HG03196 (cell line): ENCODE results near the gene NTNG2.
"Not testable (repeated sequence)": the region's sequence is repeated elsewhere in the genome, so short reads cannot be mapped to it uniquely, and the experiment has no call there.

ENCODE experiments used
- ATAC-seq: cut with Tn5 transposase; IDR thresholded peaks from one replicate; pipeline ENCODE4 v1.9.1; 2021; ENCODE audit not compliant: unreplicated experiment

The NTNG2 gene, protein sequence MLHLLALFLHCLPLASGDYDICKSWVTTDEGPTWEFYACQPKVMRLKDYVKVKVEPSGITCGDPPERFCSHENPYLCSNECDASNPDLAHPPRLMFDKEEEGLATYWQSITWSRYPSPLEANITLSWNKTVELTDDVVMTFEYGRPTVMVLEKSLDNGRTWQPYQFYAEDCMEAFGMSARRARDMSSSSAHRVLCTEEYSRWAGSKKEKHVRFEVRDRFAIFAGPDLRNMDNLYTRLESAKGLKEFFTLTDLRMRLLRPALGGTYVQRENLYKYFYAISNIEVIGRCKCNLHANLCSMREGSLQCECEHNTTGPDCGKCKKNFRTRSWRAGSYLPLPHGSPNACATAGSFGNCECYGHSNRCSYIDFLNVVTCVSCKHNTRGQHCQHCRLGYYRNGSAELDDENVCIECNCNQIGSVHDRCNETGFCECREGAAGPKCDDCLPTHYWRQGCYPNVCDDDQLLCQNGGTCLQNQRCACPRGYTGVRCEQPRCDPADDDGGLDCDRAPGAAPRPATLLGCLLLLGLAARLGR

DNA sequence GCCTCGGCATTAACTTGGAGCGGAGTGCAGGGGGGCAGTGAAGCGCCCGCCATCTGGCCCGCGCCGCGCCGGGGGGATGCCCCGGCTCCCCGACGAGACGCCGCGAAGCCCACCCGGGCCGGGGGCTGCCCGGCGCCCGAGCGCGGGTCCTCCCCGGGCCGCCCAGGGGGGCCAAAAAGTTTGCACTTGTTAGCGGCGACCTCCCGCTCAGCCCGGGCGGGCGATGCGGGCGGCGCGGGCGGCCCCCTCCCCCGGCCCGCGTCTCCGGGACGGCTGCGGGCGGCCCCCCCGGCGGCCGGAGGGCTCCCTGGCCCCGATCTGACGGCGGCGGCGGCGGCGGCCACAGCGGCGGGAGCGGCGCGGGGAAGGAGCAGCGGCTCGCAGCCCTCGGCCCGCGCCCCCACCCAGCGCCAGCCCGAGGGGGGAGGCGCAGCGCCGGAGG lies at the start of gene NTNG2:
TSS of gene NTNG2 (plus strand) at position 316 of the 442 bp plus-strand sequence. CDS start 4,774 bp downstream, outside the sequence.
- no peak for ATAC-seq

DNA sequence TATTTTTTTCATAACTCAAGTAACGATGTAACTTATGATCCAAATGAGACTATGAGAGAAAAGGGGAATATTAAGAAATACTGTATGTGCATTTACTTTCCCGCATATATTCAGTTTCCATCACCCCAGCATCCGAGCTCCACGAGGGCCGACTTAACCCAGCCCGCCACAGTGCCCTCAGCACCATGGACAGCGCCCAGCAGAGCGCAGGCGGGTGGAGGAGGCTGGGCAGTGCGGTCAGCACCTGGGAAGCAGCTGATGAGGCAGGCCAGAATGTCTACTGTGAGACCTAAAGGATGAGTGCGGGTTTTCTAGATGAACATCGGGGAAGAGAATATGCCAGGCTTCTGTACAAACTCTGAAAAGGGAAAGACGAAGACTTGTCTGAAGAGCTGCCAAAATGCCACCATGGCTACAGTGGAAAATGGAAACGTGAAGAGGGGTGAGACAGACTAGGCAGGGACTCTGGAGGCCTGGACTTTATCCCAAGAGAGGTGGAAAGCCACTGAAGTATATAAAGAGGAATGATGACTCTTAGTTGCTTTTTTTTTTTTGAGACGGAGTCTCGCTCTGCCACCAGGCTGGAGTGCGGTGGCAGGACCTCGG lies 47.7 kb upstream of the NTNG2 start:
- no peak for ATAC-seq

DNA sequence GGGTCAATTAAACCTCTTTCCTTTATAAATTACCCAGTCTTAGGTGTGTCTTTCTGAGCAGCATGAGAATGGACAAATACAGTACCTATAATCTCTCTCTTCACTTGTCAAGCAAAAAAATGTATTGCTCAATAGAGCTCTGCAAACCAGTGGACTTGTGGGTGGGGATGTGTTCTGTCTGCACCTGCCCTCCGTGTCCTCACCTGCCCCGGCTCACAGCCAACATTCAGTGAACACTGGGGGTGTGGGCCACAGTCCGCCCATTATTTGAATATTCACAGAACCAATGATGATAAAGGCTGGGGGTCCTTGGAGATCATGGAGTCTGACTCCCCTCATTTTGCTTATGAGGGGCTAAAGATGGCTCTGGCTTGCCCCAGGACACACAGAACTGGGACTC lies 45.3 kb upstream of the NTNG2 start:
- no peak for ATAC-seq

DNA sequence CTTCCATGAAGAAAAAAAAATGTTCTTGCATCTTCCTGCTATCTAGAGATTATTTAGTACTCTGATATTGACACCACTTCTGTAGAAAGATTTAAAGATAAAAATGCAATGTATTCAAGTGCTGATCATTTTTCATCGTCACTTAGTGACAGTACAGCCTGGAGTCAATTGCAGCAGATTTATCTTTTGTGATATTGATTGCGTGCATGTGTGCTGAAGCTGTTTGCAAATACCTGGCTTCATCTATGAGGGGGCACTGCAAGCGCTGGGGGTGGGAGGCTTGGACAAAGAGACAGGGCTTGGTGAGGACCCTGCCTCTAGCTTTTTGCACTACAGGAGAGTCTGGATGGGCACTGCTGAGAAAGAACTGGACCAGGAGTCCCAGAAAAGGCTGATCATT lies 44.2 kb upstream of the NTNG2 start:
- ATAC-seq: no peak

DNA sequence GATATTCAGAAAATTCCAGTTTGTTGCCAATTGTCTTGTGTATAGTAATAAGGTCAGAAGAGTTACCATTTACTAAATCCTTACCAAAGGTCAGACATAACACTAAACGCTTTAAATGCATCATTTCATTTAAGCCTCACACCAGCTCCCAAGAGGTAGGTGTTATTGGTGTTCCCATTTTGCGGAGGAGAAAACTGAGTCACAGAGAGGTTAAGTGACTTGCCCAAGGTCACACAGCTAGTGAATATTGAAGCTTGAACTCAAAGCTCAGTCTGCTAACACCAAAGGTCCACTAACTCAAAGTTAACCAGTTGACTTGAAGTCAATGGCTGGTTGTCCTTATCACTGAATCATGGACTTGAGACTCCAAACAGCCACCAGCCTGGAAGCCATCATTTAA lies 40.8 kb upstream of the NTNG2 start:
- ATAC-seq: no peak

DNA sequence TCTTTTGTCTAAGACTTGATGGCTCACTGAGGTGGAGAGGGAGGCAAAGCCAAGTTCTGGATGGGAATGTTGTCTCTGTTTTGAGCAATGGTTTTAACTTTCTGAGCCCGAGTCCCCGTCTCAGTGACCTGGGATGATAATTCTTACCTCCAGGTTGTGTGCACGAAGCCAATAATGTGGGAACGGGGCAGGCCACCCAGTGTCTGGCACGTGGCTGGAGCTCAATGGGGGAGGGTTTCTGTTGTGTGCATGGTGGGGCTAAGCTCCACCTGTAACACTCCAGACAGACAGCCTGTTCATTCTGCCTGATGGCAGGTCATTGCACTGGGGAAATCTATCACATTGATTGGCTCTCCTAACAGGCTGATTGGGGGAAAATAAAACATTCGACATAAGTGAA lies 37.1 kb upstream of the NTNG2 start:
- no peak for ATAC-seq

DNA sequence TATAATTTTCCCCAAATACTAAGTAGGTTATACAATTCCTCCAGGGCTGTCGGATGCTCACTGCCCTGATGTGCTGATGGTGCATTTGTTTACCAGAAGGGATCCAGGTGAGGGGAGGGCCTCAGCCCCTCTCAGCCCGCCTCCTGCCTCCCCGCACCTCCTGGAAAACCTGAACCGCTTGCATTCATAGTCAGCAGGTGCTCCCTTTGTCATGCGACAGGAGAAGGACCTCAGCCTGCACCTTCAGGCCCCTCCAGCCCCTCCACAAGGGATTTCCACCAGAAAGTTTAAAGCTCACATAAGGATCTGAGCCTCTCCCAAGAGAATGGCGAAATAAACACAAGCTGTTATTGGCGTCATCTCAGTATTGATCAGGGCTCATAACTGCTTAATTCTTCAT lies 36.5 kb upstream of the NTNG2 start:
- ATAC-seq: no peak

DNA sequence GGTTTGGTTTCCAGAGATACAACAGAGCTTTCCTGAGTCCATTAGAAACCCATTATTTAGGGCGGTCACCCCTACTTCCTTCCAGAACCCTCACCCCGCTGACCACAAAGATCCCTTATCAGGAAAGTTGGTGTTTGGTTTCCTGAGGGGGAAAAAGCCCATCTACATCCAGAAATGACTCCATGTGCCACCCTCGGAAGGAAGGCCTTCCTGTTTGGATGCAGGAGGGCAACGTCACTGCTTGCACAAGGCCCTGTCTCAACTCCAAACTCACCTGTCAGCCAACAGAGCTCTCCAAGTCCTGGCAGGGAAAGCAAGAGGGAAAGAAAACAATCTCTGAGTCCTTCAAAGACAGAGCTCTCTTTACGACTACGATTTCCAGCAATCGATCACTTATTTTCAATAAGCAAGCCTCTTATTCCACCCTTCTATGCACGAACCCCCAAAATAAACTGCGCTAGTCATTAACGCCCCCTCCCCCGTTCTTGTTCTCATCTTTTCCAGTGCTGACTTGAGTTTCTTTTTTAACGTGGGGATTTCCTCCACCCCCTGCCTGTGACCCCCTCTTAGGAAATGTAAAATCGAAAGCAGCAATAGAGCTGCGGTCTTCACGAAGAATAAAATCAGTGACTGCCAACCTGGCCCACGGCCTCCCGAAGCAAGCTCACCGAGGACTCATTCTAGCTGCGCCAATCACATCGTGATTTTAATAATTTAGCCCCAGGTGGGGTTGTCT lies 35.7 kb upstream of the NTNG2 start:
- no peak for ATAC-seq

DNA sequence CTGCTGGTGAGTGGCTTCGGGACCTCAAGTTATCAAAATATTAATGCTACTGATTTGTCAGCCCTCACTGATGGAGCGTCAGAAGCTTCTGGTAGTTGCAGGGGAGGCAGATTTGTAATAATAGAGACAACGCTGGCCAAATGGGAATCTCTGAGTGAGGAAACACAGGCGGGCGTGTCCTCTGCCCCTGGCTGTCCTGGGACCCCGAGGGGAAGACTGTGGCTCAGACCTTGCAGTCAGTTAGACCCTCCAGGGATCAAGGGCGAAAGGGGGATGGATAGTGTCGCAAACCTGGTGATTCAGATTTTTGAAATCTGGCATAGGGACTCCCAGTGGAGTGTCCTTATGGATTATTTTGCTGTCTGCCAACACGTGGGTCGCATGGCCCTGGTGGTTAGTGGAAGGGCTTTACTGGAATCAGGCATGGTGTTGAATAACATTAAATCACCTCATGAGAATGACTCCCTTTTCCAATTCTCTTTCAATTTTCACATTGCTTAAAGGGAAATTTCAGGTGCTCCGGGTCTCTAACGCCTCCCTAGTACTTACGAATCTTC lies 35.1 kb upstream of the NTNG2 start:
- ATAC-seq: no peak

DNA sequence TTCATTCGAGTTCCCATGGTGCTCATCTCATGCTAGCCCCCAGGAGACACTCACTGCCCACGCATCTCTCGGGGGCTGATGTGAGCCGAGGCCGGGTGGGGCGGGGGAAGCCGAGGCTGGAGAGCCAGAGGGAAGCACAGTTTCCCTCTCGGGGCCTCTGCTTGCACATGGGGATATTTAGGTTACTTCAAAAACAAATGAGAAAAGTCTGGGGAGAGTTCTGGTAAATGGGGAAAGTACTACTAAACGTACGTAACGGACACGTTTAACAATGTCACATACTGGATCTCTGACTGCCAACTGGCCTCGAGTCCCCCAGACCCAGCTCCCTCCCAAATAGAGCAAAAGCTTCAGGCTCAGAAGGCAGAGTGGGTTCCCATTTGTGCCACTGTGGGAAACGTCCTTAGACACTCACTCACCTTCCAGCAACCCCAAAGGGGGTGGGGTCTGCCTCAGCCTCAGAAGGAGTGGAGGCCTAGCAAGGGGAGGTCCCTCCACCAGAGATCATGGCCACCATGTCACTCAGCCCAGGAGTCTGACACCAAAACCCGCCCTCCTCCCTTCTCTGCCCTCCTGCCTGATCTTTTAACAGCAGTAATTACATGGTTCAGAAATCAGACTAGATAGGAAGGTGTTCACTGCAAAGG lies 33.8 kb upstream of the NTNG2 start:
- ATAC-seq: no peak

DNA sequence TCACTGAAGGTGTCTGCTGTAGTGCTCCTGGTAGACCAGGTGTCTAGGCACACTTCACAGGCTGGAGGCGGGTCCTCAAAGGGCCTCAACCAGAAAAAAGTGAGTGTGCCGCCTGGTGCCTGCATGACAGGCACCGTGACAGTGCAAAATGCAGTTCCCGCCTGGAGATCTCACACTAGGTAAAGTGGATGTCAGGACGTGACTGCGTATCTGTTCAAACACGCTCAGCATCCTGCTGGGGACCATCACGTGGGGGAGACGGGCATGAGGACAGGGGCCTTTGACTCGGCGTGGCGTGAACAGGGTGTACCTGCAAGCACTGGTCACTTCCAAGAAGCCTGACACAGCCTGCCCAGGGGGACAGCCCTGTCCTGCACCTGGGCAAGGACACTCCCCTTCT lies 32.3 kb upstream of the NTNG2 start:
- ATAC-seq: no peak

DNA sequence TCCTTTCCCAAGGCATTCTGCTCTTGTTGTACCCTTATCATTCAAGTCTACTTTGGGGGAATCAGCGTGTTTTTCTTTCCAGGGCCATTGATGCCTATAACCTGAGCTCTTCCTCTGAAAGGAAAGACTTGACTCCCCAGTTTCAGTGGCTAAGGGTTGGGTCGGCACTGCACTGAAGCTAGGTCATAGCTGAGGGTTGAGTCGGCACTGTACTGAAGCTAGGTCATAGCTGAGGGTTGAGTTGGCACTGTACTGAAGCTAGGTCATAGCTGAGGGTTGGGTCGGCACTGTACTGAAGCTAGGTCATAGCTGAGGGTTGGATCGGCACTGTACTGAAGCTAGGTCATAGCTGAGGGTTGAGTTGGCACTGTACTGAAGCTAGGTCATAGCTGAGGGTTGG lies 27.8 kb upstream of the NTNG2 start:
- not testable (repeated sequence) for ATAC-seq

DNA sequence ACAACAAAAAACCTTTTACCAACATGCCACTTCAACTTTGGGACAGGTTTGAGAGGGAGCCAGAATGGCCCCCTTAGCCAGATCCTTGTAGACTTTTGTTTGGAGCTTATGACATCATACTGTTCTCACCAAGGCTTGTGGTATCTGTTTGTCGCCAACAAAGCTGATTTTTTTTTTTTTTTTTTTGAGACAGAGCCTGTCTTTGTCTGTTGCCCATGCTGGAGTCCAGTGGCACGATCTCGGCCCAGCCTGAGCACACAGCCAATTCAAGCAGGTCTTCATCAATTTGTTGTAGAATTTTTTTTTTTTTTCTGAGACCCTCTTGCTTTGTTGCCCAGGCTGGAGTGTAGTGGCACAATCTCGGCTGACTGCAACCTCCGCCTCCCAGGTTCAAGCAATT lies 26.4 kb upstream of the NTNG2 start:
- no peak for ATAC-seq

DNA sequence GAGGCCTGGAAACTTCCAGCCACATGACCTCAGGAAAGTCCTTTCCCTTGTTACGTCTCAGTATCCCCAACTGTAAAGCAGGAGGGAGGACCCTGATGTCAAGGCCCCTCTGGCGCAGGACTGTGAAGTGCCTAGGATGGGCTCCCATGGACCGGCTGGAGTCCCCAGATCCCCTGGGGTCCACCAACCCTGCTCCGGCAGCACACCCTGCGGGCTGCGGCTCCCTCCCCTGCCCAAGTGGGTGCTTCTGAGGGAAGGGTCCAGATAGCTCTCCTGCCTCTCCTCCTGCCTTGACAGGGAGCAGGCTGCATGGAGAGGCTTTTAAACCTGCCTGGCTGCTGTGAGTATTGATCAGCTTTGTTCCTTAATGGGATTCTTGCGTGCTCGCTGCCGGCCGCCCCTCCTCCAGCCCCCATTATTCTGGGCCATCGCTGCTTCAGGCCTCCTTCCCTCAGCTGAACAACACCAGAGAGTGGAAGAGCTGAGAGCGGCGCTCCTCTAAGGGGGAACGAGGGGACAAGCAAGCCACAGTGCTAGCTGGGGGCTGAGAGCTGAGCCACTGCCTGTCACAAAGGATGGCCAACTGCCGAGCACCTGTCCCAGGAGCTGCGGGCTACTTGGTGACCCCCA lies 25.6 kb upstream of the NTNG2 start:
- ATAC-seq: no peak

DNA sequence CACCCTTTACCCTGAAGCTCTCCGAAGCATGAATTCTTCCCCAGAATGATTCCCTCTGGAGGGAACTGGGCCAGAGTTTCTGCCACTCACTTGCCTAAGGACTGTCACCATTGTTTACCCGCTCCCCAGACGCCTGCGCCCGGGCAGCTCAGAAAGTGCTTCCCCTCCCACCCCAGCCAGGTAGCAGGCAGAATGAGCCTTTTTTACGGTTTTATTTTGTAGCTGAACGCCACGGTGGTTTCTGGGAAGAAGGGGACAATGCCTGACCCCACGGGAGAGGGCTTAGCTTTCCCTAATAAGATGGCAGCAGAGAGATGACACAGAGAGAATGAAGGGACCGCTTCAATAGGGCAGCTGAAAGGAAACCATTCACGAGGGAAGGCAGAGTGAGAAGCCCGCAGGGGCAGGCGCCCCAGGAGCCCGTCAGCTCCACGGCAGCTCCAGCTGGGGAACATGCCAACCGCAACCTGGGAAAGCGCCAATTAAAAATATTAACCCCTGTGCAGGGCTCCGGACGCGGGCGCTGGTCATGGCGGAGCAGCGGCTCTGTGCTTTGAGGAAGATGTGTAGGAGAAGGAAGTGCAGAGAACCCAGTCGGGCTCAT lies 20.4 kb upstream of the NTNG2 start:
- ATAC-seq: no peak

DNA sequence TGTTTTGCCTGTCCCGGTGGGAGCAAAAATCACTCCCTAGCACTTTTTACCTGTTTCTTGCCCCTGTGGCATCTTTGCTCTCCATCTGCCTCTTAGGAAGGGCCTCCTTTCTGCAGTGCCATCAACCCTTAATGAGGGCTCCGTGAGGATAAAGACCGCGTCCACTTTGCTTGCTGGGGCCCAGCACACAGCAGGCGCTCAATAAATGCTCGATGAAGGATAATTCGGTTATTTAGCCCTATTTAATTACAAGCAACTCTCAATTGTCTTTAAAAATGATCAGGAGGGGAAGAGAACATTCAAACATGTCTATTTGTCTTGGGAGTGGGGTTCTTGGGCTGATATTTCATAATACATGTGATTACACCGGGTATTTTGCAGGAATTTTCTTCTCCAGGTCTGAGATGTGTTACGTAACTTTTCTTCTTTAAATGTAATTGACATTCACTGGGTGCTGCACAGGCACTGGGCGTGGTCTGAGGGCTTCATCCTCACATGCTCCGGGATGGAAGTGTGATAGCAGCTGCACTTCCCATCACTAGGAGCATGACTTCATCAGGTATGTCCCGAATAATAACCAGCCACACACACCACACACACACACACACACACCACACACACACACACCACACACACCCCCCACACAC lies 19.8 kb upstream of the NTNG2 start:
- ATAC-seq: no peak

DNA sequence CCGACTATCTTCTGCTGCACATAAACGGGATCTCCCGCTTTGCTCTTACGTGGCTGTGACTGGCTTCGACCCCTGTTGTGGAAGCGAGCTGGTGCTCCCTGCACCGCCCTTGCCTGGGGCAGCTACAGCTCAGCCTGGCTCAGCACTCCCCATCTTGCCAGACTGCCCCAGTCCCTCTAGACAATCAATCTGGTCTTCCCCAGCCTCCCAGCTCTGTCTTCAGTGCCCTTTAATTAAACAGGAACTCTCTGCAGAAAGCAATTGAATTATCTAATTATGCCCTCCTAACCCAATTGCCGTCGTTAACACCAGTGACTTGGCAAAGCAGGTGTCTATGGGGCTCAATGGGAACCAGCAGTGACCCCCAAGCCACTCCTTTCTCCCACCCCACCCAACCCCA lies 18.9 kb upstream of the NTNG2 start:
- no peak for ATAC-seq

DNA sequence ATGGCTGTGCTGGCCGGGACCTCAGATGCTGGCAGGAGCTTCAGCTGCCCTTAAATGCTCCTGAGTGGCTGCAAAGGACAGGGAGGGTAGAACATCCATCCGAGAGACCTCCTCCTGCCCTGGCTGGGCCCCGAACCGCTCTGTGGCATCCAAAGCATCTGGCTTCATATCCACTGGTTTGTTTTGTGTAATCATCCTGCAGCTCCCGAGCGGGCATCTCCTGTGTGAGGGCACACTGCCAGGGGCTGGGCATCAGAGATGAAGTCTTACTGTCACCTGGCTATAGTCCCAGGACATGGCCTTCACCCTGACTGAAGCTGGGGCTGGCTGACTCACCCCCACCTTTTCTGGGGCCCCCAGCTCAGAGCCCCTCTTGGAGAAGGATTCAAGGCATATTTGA lies 18.5 kb upstream of the NTNG2 start:
- ATAC-seq: no peak

DNA sequence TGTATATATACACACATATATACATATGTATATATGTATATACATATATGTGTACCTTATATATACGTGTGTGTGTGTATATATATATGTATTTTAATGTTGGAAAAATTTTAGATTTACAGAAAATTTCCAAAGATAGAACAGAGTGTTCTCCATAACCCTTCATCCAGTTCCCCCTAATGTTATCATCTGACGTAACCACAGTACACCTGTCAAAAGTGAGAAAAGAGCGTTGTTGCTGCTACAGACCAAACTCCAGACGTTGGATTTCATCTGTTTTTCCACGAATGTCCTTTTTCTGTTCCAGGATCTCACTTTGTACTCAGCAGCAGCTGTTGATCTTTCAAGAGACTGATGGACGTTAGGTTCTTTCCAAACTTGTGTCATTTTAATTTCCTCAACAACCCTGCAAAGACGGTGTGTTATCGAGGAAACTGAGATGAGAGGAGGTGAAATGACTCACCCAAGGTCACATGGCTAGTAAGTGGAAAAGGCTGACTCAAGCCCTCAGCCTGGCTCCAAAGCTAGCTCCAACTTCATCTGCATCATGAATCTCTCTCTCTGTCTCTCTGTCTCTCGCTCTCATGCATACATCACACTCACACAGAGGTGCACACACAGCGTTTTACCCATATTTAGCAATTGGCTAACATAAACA lies 17.0 kb upstream of the NTNG2 start:
- no peak for ATAC-seq
